ENCODE data around the gene ARL3.

The ARL3 gene

GRCh38 chr10:102649797-102650654 is 64.2 kb downstream of the ARL3 start:
- no peak for DNase-seq

- DNase-seq = no peak
These were observed 65.1 kb downstream of the ARL3 start for GRCh38 chr10:102648889-102649796.

DNA sequence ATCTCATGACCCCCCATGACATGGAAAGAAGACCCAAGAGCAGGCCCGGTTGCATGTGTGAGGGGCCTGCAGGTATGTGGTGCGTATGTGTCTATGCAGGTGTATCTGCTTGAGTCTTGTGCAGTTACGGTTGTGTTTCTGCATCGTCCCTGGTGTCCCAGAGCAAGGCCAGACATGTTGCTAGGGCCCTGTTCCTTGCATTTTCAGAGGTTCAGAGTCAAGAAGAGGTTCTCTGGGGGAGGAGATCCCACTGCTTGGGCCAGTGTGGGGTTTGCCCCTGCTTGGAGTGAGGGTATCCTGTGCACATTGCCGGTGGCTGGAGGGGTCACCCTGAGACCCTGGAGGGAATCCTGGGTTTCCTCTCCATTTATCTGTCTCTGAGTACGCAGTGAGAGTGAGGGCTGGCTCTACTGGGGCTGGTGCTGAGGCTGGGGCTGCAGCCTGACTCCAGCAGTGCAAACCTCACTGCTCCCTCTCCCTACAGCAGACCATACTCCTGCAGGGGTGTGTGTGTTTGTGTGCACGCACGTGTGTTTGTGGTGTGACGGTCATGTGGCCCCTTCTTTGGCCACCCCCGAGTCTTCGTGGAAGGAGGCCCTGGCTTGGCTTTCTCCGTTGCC is 65.8 kb downstream of the ARL3 start:
- no peak for DNase-seq

DNA sequence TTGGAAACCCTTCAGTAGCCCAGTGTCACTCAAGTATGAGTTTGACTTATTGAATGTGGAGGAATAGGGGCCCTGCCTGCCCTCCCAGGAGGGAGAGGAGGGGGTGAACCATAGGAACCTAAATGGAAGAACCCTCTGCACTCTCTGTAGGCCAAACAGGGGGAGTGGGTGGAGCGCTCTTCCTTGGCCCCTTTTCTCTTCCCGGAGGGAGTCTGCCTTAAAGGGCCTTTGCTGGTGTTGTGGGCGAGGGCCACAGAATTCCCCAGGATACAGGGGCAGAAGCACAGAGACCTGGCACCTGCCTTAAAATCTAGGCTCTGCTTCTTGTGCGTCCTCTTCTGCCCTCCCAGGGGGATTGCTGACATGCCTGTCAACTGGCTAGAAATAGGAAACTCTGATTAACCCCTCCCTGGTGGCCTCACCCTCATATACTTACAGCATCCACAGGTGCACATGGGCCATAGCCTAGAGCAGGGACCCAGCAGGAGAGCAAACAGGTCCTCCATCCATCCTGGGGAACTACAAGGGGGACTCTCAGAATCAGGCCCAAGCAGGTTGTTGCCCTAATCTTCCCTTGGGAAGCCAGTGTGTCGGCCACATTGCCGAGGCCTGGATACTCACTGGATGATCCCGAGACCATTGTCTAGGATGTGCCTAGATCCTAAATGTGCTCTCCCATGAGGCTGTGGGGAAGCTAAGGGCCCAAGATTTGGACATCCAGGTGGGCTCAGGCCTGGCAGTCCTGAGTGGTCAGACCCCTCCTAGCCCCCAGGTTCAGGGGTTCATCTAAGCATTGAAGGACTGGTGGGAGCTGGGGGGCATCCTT is 66.5 kb downstream of the ARL3 start:
- DNase-seq = no peak

DNA sequence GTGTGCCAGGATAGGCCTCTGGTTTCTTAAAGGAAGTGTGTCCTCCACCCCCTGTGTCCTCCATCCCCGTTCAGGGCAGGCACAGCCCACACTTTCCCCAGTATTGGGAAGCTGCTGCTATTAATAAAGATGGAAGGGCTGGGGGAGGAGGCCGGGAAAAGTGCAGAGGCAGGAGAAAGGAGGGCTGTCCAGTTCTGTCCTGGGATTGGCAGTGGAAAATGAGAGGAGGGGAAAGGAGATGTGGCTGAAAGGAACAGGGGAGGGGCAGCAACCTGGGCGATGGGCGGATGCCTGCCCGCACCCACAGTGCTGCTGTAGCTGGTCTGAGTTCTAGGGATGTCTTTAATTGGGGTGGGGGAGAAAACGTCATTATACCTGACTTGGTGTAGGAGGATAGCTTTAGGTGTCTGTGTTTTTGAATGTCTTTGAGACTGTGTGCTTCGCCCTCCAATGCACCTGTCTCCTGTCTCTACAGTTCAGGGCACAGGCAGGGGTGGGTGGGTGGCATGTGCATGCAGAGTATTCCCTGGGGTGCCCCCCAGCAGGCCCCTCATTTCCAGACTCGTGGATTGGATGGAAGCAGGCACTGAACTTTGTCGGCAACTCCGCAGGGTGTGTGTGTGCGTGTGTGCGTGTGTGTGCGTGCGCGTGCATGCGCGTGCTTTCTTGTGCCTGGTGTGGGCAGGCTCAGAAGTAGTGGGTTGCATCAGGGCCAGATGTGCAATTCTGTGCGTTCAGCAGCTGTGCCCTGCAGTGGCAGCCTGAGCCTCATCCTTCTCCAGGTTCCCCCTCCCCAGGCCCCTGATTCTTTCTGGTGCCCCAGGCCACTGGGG is 67.4 kb downstream of the ARL3 start:
- DNase-seq = no peak

DNA sequence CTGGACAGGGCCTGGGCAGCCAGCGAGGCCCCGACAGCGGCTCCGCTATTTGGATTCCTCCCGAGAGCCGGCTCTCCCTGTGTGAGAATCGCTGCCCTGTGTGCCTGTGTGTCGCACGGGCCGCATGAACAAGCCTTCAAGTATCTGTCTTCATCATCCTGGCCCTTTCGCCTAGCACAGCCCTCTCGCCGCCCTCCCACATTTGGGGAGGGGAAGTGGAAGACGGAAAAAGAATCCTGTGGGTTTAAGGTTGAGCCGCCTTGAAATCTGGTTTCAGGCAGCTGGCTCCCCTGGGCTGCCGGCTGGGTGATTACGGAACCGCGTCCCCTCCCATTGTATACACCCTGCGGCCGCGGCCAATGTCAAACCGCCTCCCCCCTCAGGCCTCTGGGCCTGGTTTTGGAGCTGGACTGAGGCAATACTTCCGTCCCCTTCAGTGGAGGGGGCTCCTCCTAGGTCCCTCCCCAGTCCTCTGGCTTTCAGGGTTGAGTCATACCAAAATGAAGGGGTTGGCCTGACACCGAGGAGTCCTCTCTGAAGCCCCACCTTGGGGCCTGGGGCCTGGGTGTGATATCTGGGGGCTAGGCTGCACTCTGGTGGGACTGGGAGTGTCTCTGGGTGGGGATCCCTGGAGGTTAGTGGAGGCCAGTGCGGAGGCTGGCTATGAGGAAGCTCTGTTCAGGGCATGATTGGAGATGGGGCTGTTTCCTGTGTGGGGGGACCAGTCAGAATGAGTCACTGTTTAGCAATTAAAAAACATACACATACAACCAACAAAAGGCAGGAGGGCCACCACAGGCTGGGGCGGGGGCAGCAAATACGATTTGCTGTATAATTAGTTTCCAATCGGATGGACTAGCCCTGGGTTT is 68.2 kb downstream of the ARL3 start:
- no peak for DNase-seq

- DNase-seq = peak; percentile 29
These were observed 68.8 kb downstream of the ARL3 start for GRCh38 chr10:102645388-102645740.

DNA sequence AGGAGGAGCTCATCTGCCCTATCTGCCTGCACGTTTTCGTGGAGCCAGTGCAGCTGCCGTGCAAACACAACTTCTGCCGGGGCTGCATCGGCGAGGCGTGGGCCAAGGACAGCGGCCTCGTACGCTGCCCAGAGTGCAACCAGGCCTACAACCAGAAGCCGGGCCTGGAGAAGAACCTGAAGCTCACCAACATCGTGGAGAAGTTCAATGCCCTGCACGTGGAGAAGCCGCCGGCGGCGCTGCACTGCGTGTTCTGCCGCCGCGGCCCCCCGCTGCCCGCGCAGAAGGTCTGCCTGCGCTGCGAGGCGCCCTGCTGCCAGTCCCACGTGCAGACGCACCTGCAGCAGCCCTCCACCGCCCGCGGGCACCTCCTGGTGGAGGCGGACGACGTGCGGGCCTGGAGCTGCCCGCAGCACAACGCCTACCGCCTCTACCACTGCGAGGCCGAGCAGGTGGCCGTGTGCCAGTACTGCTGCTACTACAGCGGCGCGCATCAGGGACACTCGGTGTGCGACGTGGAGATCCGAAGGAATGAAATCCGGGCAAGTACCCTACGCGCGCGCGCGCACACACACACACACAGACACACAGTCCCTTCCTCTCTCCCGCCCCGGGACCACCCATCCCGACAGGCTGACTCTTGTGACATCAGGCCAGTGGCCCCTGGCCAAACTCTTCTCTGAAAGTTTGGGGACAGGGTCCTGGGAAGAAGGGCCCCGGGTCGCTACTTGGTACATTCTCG is 69.4 kb downstream of the ARL3 start:
- peak; percentile 85 for DNase-seq

DNA sequence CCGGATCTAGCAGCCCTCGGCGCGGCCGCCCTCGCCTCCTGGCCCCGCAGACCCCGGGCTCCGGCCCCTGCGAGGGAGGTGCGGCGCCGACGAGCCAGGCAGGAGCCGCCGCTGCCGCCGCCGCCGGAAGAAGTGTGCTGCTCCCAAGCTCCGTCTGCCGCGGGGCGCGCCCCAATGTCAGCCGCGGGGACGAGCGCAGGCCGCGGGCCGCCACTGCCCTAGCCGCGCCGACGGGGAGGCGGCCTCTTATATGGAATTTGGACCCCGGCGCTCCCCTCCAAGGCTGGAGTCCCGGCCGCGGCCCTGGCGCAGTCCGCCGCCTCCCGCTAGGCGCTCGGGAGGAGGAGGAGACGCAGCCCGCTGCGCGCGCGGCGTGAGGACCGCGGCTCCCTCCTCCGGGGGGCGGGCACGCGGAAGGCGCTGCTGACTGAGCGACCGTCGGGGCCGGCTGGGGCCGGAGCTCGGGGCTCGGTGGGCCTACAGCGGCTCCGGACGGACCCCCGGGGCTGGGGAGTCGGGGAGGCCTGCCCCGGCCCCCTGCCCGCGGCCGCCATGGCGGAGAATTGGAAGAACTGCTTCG is 70.0 kb downstream of the ARL3 start, which contains the start of gene TRIM8:
Gene TRIM8 (plus strand): TSS at position 414 of the 580 bp plus-strand sequence. CDS start 139 bp downstream, at position 553.
- DNase-seq = peak; percentile 36

- peak; percentile 46 for DNase-seq
These were observed 70.7 kb downstream of the ARL3 start for GRCh38 chr10:102643336-102644065.

- peak; percentile 57 for DNase-seq
These were observed 71.4 kb downstream of the ARL3 start for GRCh38 chr10:102642736-102643335.

DNA sequence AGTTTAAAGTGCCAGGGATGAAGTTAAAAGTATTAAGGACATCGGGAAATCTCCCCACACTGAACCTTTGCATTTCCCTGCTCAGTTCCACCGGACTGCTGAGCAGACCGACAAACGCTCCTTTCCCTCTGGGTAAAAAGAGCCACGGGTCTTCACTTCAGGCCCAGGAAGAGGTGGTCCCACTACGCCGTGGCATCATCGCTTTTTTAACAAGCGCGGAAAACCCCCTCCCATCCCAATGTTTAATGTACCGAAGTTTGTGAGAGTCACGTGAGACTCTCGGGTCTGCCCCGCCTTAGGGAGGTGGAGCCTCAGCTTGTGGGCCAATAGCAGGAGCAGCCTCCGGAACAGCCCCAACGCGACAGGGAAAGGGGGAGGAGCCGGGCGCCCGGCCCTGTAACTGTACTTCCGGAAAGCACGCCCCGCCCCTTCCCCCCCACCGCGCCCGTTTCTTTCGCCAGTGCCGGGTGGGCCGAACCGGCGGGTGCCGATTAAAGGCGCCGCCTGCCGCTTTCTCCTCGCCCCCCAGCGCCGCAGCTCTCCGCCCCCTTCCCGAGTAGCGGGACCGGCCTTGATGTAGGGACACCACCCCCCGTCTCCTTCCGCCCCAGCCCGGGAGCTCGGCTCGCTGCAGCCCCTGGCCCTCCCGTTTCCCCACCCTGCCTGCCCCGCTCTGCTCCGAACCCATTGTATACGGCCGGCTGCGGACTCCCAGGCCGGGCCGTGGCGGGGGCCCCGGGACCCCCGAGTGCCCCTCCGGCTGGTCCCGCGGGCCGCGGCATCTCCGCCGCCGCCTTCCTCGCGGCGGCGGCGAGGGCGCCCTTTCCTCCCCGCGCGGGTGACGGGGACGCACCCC is 72.1 kb downstream of the ARL3 start:
- peak; percentile 96 for DNase-seq

DNA sequence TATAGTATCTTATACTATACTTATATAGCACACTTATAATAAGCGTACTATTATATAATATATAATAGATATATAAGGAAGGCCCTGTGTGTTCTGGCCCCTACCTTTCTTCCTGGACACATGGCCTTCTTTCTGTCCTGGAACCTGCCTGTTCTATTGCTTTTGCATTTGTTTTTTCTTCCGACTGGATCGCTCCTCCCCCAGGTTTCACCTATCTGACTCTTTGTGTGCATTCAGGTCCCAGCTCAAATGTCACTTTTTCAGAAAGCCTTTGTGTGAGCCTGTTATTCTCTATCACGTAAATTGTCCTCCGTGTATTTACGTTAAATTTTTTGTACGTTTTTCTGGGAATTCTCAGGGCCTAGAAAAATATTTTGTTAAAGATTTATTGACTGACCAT is 72.8 kb downstream of the ARL3 start:
- DNase-seq = peak; percentile 8

DNA sequence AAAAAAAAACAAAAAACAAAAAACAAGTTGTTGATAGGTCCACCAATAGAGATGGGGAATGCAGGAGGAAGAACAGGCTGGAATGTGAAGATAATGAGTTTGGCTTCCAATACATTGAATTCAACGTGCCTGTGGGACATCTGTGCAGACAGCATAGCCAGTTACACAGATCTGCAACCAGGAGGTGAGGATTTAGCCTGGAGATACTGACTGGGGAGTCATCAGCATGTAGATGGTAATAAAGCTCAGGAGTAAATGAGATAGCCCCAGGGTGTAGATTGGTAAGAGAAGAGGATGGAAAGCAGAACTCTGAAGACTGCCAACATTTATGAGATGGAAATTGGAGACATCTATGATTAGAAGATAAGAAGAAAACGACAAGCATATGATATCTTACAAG is 74.7 kb downstream of the ARL3 start:
- no peak for DNase-seq

DNA sequence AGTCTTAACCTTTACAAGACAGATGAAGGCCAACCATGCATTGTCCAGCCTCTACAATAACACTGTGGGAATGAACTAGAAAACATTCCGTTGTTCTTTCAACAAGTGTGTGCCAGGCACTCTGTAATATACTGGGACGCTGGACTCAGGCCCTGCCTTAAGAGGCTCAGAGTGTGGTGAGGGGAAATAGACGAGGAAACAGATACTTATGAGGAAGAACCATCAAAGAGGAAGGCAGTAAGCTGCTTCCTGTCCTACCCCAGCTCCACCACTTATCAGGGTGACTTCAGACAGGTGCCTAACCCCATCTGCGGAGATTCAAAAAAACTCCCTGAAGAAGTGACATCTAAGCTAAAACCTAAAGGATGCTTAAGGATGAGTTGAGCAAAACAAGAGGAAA is 78.8 kb downstream of the ARL3 start:
- DNase-seq = no peak

DNA sequence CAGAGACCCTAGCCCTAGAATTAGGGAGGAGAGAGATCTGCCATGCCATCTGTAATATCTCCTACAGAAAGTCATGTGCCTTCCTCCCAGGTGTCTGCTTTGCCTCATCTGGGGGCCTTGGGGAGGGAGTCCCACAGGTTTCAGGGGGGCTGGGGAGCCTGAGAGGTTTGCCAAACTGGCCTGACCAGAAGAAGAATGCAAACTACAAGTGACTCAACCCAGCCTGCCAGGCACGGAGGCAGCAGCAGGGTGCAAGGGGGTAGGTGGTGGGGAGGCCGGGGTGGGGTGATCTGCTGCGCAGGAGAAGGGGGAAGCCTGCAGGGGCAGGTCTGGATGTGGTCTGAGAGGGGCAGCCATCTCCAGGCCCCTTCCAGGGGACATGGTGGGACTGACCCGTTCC is 79.5 kb downstream of the ARL3 start:
- DNase-seq = no peak

GRCh38 chr10:102633848-102634247 is 80.3 kb downstream of the ARL3 start:
- DNase-seq = no peak
